GM23338 (cell line): ENCODE data around the gene ULK4. TPM values are rescaled to one million over a fixed set of nuclear protein-coding genes. Genes with fewer than 3 reads are reported as not detected.

Experiments
- ATAC-seq: fragments of 200-7000 bp; cut with Tn5 transposase; 3 replicates; pipeline ENCODE4 v1.9.1; 2020
- DNase-seq: peaks from one replicate; pipeline ENCODE4 v3.0.0-alpha.2; 2015; ENCODE audit warnings: low spot score
- H2AFZ ChIP-seq: fragments of 200-600 bp; sonication (generic); 2 replicates; pipeline ENCODE4 v1.8.0; 2016; ENCODE audit warnings: antibody characterized with exemption, mild to moderate bottlenecking, moderate library complexity
- H3F3A ChIP-seq: fragments of 200-600 bp; sonication (generic); replicated peaks from 2 replicates; pipeline ENCODE4 v1.8.0; 2017; ENCODE audit warnings: antibody characterized with exemption, mixed run types, low read depth
- H3K27ac ChIP-seq: fragments of 200-600 bp; sonication (generic); 2 replicates; pipeline ENCODE4 v1.6.1; 2016; ENCODE audit warnings: low read depth
- H3K27me3 ChIP-seq: fragments of 200-600 bp; sonication (generic); 2 replicates; pipeline ENCODE4 v1.8.0; 2016; ENCODE audit warnings: mild to moderate bottlenecking, mixed run types, moderate library complexity; ENCODE audit not compliant: insufficient read depth
- H3K36me3 ChIP-seq: fragments of 200-600 bp; sonication (generic); 2 replicates; pipeline ENCODE4 v1.8.0; 2016; ENCODE audit warnings: mild to moderate bottlenecking; ENCODE audit not compliant: insufficient read depth
- H3K4me1 ChIP-seq: fragments of 200-600 bp; sonication (generic); 2 replicates; pipeline ENCODE4 v1.8.0; 2016; ENCODE audit warnings: mild to moderate bottlenecking, moderate library complexity; ENCODE audit not compliant: insufficient read depth
- H3K4me2 ChIP-seq: fragments of 200-600 bp; sonication (generic); 2 replicates; pipeline ENCODE4 v1.7.1; 2017; ENCODE audit warnings: mixed run types
- H3K4me3 ChIP-seq: fragments of 200-600 bp; sonication (generic); 2 replicates; pipeline ENCODE4 v1.6.1; 2016; ENCODE audit warnings: mixed run types
- H3K79me2 ChIP-seq: fragments of 200-600 bp; sonication (generic); replicated peaks from 2 replicates; pipeline ENCODE4 v1.8.0; 2017; ENCODE audit warnings: mild to moderate bottlenecking; ENCODE audit not compliant: insufficient read depth
- H3K9me2 ChIP-seq: fragments of 200-600 bp; sonication (generic); 2 replicates; pipeline ENCODE4 v1.8.0; 2017; ENCODE audit not compliant: insufficient read depth
- H4K20me1 ChIP-seq: fragments of 200-600 bp; sonication (generic); replicated peaks from 2 replicates; pipeline ENCODE4 v1.8.0; 2017; ENCODE audit warnings: mild to moderate bottlenecking; ENCODE audit not compliant: insufficient read depth
- H3K27ac Mint-ChIP-seq: 2 replicates; pipeline ENCODE4 v1.8.0; 2020; ENCODE audit warnings: inconsistent platforms, mild to moderate bottlenecking, moderate library complexity, mixed read lengths
- H3K27me3 Mint-ChIP-seq: 3 replicates; pipeline ENCODE4 v1.8.0; 2022; ENCODE audit warnings: low read depth, mild to moderate bottlenecking, moderate library complexity, mixed read lengths, inconsistent platforms; ENCODE audit not compliant: insufficient read depth, poor library complexity
- H3K36me3 Mint-ChIP-seq: 3 replicates; pipeline ENCODE4 v1.8.0; 2021; ENCODE audit warnings: low read depth, mild to moderate bottlenecking, inconsistent platforms, moderate library complexity, mixed read lengths
- H3K4me1 Mint-ChIP-seq: 3 replicates; pipeline ENCODE4 v1.8.0; 2020; ENCODE audit warnings: mild to moderate bottlenecking, inconsistent platforms, mixed read lengths
- H3K4me3 Mint-ChIP-seq: 3 replicates; pipeline ENCODE4 v1.8.0; 2021; ENCODE audit warnings: moderate library complexity, mild to moderate bottlenecking, inconsistent platforms, mixed read lengths
- H3K9me3 Mint-ChIP-seq: 3 replicates; pipeline ENCODE4 v1.8.0; 2020; ENCODE audit warnings: moderate library complexity, mild to moderate bottlenecking, inconsistent platforms, mixed read lengths
- EZH2phosphoT487 ChIP-seq: fragments of 200-600 bp; sonication (generic); IDR thresholded peaks from one replicate; pipeline ENCODE4 v1.8.1; 2018; ENCODE audit warnings: antibody characterized with exemption; ENCODE audit not compliant: unreplicated experiment
- POLR2AphosphoS5 ChIP-seq: IDR thresholded peaks from 2 replicates; pipeline ENCODE4 v1.6.1; 2016; ENCODE audit warnings: antibody characterized with exemption, low read depth
- ZNF331 ChIP-seq: fragments of 250-450 bp; sonication (Bioruptor Pico); IDR thresholded peaks from 2 replicates; pipeline ENCODE4 v1.5.0; 2020; ENCODE audit warnings: low read depth, mild to moderate bottlenecking, moderate library complexity
- polyA plus RNA-seq: library from polyadenylated mRNA; unstranded; fragments of >200 nt; fragmentation: Nextera tagmentation; extraction: Ambion mirVana; gene quantifications from 2 replicates; pipeline ENCODE4 v1.2.1, GENCODE V29; 2016
- total RNA-seq: library from RNA; depleted of rRNA; stranded (reverse); fragments of >200 nt; shearing (Covaris generic); gene quantifications from 2 replicates; pipeline ENCODE4 v1.2.3, GENCODE V29; 2014
- TF ChIP-seq, protein P1 (sequence below): fragments of 250-450 bp; sonication (Bioruptor Pico); IDR thresholded peaks from 2 replicates; pipeline ENCODE4 v1.5.0; 2020; ENCODE audit warnings: mild to moderate bottlenecking, moderate library complexity
- TF ChIP-seq, protein P2 (sequence below): IDR thresholded peaks from one replicate; pipeline ENCODE4 v1.6.1; 2018; ENCODE audit warnings: antibody characterized with exemption; ENCODE audit not compliant: unreplicated experiment

The ULK4 gene
- total and polyA plus RNA-seq, 2 experiments from 2014 or later = 20.8 to 41.4 TPM

DNA sequence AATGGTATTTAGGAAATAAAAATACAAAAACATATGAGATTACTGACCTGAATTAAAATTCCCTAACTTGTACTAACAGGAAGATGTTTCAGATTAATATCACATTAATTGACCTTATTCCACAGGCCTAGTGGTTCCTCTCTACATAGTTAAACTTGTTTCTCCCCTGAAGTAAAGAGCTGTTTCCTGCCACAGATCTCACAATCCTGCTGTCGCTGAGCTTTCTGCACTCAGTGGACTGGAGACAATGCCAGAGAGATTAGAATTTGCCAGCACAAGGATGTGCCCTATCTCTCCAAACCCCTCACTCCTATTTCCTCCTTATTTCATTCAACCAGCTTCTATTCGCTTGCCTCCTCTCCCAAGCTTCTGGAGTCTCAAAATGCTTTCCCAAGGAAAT is 632.0 kb downstream of the ULK4 start (continued):
- TF ChIP-seq, protein P1, sequence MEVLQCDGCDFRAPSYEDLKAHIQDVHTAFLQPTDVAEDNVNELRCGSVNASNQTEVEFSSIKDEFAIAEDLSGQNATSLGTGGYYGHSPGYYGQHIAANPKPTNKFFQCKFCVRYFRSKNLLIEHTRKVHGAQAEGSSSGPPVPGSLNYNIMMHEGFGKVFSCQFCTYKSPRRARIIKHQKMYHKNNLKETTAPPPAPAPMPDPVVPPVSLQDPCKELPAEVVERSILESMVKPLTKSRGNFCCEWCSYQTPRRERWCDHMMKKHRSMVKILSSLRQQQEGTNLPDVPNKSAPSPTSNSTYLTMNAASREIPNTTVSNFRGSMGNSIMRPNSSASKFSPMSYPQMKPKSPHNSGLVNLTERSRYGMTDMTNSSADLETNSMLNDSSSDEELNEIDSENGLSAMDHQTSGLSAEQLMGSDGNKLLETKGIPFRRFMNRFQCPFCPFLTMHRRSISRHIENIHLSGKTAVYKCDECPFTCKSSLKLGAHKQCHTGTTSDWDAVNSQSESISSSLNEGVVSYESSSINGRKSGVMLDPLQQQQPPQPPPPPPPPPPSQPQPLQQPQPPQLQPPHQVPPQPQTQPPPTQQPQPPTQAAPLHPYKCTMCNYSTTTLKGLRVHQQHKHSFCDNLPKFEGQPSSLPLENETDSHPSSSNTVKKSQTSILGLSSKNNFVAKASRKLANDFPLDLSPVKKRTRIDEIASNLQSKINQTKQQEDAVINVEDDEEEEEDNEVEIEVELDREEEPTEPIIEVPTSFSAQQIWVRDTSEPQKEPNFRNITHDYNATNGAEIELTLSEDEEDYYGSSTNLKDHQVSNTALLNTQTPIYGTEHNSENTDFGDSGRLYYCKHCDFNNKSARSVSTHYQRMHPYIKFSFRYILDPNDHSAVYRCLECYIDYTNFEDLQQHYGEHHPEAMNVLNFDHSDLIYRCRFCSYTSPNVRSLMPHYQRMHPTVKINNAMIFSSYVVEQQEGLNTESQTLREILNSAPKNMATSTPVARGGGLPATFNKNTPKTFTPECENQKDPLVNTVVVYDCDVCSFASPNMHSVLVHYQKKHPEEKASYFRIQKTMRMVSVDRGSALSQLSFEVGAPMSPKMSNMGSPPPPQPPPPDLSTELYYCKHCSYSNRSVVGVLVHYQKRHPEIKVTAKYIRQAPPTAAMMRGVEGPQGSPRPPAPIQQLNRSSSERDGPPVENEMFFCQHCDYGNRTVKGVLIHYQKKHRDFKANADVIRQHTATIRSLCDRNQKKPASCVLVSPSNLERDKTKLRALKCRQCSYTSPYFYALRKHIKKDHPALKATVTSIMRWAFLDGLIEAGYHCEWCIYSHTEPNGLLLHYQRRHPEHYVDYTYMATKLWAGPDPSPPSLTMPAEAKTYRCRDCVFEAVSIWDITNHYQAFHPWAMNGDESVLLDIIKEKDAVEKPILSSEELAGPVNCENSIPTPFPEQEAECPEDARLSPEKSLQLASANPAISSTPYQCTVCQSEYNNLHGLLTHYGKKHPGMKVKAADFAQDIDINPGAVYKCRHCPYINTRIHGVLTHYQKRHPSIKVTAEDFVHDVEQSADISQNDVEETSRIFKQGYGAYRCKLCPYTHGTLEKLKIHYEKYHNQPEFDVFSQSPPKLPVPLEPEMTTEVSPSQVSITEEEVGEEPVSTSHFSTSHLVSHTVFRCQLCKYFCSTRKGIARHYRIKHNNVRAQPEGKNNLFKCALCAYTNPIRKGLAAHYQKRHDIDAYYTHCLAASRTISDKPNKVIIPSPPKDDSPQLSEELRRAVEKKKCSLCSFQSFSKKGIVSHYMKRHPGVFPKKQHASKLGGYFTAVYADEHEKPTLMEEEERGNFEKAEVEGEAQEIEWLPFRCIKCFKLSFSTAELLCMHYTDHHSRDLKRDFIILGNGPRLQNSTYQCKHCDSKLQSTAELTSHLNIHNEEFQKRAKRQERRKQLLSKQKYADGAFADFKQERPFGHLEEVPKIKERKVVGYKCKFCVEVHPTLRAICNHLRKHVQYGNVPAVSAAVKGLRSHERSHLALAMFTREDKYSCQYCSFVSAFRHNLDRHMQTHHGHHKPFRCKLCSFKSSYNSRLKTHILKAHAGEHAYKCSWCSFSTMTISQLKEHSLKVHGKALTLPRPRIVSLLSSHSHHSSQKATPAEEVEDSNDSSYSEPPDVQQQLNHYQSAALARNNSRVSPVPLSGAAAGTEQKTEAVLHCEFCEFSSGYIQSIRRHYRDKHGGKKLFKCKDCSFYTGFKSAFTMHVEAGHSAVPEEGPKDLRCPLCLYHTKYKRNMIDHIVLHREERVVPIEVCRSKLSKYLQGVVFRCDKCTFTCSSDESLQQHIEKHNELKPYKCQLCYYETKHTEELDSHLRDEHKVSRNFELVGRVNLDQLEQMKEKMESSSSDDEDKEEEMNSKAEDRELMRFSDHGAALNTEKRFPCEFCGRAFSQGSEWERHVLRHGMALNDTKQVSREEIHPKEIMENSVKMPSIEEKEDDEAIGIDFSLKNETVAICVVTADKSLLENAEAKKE (CRISPR knock-in tag) = no peak
- TF ChIP-seq POLR2AphosphoS5 = no peak

DNA sequence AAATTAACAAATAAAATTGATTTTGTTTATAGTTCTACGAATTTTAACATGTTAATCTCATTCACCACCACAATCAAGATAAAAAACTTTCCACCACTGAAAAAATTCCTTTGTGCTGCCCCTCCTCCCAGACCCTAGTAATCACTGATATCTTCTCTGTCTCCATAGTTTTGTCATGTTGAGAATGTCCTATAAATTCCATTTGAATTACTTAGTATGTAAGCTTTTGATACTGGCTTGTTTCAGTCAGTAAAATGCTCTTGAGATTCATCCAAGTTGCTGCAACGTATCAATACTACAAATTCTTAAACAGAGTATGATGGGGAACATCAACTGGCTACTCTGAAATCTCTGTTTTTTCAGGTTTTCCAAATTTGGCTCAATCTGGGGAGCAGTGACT is 633.0 kb downstream of the ULK4 start:
- no peaks in the 10 kb centered on the region for H4K20me1 ChIP-seq
- no peak for TF ChIP-seq EZH2phosphoT487
- TF ChIP-seq, protein P2, sequence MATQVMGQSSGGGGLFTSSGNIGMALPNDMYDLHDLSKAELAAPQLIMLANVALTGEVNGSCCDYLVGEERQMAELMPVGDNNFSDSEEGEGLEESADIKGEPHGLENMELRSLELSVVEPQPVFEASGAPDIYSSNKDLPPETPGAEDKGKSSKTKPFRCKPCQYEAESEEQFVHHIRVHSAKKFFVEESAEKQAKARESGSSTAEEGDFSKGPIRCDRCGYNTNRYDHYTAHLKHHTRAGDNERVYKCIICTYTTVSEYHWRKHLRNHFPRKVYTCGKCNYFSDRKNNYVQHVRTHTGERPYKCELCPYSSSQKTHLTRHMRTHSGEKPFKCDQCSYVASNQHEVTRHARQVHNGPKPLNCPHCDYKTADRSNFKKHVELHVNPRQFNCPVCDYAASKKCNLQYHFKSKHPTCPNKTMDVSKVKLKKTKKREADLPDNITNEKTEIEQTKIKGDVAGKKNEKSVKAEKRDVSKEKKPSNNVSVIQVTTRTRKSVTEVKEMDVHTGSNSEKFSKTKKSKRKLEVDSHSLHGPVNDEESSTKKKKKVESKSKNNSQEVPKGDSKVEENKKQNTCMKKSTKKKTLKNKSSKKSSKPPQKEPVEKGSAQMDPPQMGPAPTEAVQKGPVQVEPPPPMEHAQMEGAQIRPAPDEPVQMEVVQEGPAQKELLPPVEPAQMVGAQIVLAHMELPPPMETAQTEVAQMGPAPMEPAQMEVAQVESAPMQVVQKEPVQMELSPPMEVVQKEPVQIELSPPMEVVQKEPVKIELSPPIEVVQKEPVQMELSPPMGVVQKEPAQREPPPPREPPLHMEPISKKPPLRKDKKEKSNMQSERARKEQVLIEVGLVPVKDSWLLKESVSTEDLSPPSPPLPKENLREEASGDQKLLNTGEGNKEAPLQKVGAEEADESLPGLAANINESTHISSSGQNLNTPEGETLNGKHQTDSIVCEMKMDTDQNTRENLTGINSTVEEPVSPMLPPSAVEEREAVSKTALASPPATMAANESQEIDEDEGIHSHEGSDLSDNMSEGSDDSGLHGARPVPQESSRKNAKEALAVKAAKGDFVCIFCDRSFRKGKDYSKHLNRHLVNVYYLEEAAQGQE = no peak
- no peak for TF ChIP-seq ZNF331
- ATAC-seq (no peak), DNase-seq (no peak)
- no peaks in the 10 kb centered on the region for H3K9me3 Mint-ChIP-seq
- H3K79me2 ChIP-seq = no peaks in the 10 kb centered on the region
- H2AFZ ChIP-seq = no peak overlapping the region
- H3K27ac Mint-ChIP-seq = no peak overlapping the region
- H3K36me3 Mint-ChIP-seq = no peaks in the 10 kb centered on the region
- no peak overlapping the region for H3K27ac ChIP-seq
- no peaks in the 10 kb centered on the region for H3F3A ChIP-seq
- peaks cover 42% of the 10 kb centered on the region for H3K4me1 Mint-ChIP-seq
- H3K4me1 ChIP-seq = peaks cover 21% of the 10 kb centered on the region
- H3K9me2 ChIP-seq = no peaks in the 10 kb centered on the region; the same call in 1 of the 2 replicates
- no peak overlapping the region for H3K4me3 ChIP-seq
- no peaks in the 10 kb centered on the region for H3K27me3 Mint-ChIP-seq
- H3K36me3 ChIP-seq = no peaks in the 10 kb centered on the region
- no peak overlapping the region for H3K4me2 ChIP-seq
- H3K27me3 ChIP-seq = no peaks in the 10 kb centered on the region
- H3K4me3 Mint-ChIP-seq = no peak overlapping the region
